NOMO-1 treated with DMSO at 0.1 percent for 48 hours (cell line): ENCODE results near the gene ANKK1.

ENCODE experiments used
- DNase-seq: peaks from one replicate; lab custom pipeline; 2025; ENCODE audit not compliant: unreplicated experiment; lab: John Stamatoyannopoulos, UW

Gene ANKK1

GRCh38 chr11:113377681-113378412 lies 9.7 kb upstream of the ANKK1 start:
- no peak for DNase-seq

DNA sequence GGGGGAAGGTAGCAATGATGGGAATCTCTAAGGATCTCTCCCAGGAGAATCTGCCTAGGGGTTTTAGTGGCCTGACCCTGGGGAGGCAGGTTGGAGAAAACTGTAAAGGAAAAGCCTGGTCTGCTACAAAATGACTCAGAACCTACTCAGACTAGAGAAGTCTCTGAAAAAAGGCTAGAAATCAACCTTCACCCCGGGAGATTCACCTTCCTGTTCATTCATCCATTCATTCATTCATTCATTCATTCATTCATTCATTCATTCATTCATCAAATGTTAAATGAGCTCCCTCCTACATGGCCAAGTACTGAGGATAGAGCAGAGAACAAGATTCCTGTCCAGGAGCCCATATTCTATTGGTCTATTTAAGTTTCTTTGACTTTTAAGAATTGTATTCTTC lies 8.9 kb upstream of the ANKK1 start:
- DNase-seq = no peak

DNA sequence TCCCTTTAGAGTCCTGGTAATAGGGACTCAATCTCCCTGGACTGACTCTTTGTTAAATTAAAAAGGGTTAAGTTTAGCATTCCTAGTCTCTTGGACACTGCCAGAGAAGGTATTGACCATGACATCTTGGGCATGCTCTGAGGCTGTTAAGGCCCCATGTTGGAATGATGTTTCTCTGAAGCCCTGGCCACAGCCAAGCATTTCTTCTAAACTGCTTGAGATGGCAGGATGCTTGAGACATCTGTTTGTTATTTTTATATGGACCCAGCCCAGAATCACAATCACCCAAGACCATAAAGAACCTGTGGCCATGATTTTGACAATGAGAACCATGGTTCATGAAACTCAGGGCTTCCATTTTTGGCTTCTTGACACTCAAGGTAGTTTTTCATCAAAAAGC lies 5.5 kb upstream of the ANKK1 start:
- no peak for DNase-seq

DNA sequence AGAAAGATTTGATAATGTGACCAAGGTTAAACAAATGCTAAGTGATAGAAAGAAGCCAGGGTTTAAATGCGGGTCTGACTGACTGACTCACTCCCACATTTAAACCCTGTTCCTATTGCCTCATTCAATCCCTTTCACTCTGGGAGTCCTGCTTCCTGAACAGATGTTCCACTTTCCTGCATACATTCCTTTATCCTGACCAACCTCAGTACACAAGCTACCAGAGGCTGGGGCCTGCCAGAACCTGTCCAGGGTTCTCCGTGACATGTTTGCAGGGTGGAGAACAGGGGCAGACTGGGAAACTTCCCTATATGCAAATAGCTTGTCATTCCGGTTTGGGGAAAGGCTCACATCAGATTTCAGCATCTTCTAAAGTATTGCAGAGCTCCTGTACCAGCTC lies 3.0 kb upstream of the ANKK1 start:
- DNase-seq = no peak

- DNase-seq = no peak
Measured at GRCh38 chr11:113385749-113386148, 1.8 kb upstream of the ANKK1 start.

- DNase-seq = no peak
Measured at GRCh38 chr11:113386866-113387265, 713 bp upstream of the ANKK1 start.

DNA sequence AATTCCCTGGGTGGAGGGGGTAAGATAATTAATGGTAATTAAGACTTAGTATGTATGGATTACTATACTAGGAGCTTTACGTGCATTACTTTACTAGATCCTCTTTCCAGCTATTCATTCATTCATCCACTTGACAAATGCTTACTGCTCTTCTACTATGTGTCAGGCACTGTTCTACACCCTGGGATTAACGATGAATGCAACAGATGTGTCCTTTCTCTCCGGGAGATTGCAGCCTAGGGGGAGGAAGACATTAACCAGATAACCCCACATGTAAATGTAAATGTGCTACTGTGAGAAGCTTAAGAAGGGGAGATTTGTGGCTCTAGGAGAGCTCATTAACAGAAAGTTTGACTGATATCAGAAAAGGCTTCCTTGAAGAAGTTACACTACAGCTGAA lies 1.7 kb downstream of the ANKK1 start:
- no peak for DNase-seq

DNA sequence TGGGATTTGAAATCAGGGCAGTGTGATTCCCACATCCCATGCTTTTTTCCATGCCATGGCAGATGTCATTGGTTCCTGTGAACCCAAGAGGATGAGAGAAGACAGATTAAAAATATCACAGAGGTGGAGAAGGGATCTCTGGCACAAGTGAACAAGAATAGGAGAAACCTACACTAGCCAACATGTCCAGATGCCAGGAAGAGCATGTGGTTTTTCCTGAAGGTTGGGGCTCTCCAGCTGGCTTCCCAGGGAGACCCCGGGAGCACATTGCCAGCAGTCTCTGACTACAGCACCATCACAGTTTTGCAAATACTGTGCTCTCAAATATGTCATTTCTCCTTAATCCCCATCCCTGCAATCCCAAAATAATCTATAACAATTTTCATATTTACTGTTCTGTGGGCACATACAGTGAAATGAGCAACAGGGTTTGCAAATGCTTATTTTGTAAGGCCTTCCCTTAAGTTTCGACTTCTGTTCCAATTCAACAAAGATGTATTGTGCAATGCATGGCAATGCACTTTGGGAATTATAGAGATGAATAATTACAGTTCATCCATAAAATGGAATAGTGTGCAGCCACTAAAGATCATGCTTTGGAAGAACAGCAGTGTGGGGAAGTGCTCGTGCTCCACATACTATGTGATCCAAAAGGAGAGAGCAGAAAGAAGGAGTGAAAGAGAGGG lies 4.8 kb downstream of the ANKK1 start:
- no peak for DNase-seq

- no peak for DNase-seq
Measured at GRCh38 chr11:113393501-113393985, 6.0 kb downstream of the ANKK1 start.

GRCh38 chr11:113394919-113395318 lies 7.3 kb downstream of the ANKK1 start:
- DNase-seq = no peak

DNA sequence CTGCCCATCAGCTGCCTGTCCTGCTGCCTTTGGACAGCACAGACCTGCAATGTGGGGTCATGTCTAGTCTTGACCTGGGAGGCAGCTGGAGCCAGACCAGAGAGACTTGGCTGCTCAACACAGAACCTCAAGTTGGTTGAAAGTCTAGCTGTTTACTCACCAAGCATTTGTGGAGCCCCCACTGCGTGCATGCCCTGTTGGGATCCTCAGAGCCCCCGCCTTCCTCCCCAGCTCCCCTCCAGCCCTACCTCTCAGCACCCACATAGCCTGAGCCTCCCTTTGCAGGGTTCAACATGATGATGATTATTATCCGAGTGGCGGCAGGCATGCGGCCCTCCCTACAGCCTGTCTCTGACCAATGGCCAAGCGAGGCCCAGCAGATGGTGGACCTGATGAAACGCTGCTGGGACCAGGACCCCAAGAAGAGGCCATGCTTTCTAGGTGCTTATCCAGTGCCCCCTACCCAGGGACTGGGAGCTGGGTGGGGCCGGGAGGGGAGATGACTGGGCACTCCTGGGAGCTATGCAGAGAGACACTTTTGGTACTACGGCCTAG lies 8.3 kb downstream of the ANKK1 start:
- no peak for DNase-seq

DNA sequence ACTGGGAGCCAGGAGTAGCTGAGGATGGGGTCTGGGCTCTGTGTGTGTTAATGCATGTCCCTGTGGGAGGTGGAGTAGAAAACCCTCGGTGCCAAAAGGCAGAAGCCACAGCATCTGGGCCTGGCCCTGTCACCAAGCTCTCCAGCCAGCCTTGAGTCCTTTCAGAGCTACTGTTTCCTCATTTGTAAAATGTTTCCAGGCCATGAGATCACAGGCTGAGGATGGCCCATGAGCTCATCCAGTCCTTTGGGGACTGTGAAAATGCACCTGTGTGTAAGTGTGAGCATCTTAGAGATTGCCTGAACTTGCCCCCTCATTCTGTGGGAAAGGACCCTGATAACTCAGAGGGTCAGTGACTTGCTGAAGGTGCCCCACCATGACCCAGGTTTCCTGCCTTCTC lies 9.1 kb downstream of the ANKK1 start:
- DNase-seq = no peak

DNA sequence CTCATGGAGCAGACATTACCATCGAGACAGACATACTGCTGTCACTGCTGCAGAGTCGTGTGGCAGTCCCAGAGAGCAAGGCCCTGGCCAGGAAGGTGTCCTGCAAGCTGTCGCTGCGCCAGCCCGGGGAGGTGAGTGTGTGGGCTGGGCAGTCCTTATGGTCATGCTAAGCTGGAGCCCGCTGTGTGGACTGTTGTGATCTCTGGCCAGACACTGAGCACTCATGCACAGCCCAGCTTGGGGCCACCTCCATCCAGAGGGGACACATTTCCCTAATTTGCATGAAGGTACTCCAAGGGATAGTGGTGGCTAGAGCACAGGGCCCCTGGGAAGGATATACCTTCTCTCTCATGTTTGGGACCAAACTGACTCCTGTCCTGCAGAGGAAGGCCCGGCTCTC lies 9.6 kb downstream of the ANKK1 start:
- DNase-seq = no peak

DNA sequence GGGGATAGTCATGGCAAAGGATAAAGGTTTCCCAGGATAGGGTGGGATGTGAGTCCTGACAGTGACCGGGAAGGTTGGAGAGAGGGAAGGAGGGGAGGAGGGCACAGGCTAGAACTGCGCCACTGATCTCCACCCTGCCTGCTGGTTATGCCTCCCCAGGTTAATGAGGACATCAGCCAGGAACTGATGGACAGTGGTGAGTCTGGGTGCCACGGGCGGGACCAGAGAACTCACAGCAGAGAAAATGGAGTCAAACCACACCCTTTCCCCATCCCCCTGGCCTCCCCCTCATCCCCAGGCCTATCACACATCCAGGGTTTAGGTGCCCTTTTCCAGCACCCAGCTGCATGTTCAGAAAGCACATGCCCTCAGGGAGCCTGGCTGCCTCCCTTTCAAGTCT lies 10.2 kb downstream of the ANKK1 start:
- no peak for DNase-seq

DNA sequence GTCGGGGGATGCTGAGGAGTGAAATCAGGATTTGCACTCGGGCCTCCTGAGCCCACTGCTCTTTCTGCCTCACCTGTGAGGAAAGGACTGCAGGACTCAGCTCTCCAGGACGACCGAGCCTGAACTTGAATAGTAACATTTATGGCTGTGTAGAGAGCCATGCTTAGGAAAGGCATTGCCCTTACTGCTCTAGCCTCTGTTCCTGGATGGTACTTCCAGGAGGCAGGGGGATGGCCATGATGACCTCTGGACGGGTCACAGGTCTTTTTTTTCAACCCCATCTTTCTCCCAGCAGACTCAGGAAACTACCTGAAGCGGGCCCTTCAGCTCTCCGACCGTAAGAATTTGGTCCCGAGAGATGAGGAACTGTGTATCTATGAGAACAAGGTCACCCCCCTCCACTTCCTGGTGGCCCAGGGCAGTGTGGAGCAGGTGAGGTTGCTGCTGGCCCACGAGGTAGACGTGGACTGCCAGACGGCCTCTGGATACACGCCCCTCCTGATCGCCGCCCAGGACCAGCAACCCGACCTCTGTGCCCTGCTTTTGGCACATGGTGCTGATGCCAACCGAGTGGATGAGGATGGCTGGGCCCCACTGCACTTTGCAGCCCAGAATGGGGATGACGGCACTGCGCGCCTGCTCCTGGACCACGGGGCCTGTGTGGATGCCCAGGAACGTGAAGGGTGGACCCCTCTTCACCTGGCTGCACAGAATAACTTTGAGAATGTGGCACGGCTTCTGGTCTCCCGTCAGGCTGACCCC lies 11.3 kb downstream of the ANKK1 start:
- DNase-seq = no peak

- DNase-seq = no peak
Measured at GRCh38 chr11:113400631-113401230, 13.2 kb downstream of the ANKK1 start.

DNA sequence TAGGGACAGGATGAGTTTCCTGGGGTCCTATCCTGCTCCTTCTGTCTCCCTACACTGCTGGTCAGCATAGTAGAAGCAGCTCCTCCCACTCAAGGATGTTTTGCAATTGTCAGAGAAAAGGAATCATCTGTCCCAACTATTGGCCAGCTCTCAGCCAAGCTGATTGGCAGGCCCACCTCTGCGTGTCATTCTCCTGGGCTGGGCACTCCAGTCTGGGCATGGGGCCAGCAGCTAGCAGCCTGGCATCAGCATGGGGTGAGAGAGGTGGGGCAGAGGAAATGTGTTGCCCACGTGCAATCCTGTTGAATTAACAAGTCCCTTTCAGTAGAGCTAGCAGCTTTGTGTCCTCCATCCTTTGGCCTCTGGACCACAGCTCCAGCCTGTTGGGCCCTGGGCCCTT lies 14.1 kb downstream of the ANKK1 start:
- no peak for DNase-seq

DNA sequence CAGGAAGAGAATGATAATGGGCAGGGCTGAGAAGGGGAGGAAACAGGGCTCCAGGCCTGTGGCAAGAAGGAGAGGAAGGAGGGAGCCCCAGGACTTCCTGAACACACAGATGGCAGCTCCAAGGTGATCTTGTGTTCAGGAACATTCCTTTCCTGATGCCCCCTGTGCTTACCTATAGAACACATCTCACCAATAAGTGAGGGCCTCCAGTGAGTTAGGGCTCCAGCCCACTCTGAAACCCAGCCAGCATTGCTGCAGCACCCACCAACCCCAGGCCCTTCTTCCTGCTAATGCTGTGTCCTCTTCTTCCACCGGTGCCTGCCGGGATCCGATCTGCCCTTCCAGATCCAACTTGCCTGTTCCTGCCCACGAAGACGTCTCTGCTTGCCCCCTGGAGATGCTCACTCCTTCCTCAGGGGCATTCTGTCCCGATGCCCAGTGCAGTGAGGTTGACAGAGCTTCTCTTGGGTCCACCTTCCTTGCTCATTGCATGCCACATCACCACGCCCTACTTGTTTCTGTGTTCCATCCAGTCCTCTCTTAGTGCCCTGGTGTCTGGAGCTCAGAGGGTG lies 17.4 kb downstream of the ANKK1 start:
- DNase-seq = no peak

- DNase-seq = no peak
Measured at GRCh38 chr11:113405724-113406478, 18.3 kb downstream of the ANKK1 start.

DNA sequence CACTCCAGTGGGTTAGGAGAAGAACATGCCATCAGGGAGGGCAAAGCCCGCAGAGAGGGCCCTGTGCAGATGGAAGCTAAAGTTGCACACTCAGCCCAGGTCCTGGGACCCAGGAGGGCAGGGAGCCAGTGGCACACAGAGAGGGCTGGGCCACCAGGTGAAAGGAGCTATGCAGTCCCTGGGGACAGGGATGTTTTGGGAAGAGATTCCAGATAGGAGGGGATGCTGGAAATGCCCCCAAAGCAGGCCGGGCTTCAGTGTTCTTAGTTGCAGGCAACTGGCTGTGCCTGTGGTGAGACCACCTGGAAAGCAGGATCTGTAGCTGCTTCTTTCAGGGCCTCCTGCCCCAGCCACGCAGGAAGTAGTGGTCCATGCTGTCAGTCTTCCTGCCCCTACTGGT lies 19.6 kb downstream of the ANKK1 start:
- no peak for DNase-seq
